Cardiac fibroblast (primary cell): ENCODE results near the gene PLS1.
"Not testable (repeated sequence)": the region's sequence is repeated elsewhere in the genome, so short reads cannot be mapped to it uniquely, and the experiment has no call there.

Experiments
- DNase-seq, 2 donors: peaks; one replicate each; pipeline versions ENCODE4 v3.0.0 to v3.0.0-alpha.2; 2010; ENCODE audit warnings: low read depth in 2 of 2
- H3K4me3 ChIP-seq, 2 donors: replicated peaks in 1 of 2; 1 replicate in 1 of 2; 2 replicates in 1 of 2; pipeline ENCODE4 v1.5.1; 2011; ENCODE audit warnings: low read depth in 2 of 2, low read length in 2 of 2, mild to moderate bottlenecking in 2 of 2, moderate library complexity in 1 of 2
- TF ChIP-seq, protein P1 (sequence below): IDR thresholded peaks from one replicate; pipeline ENCODE4 v1.5.1; 2011; ENCODE audit warnings: low read depth, mild to moderate bottlenecking, low read length, inconsistent platforms

PLS1 gene

GRCh38 chr3:142580061-142580423 lies 16.2 kb upstream of the PLS1 start:
- no peak for DNase-seq

DNA sequence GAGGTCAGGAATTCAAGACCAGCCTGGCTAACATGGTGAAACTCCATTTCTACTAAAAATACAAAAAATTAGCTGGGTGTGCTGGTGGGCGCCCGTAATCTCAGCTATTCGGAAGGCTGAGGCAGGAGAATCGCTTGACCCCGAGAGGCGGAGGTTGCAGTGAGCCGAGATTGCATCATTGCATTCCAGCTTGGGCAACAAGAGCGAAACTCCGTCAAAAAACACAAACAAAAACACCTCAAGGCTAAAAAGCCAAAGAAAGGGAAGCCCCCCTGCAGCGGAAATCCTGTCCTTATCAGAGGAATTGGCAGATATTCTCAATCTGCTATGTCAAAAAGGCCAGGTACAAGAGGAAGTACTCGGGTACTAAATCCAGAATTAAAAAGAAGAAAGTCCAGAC lies 15.1 kb upstream of the PLS1 start:
- DNase-seq, H3K4me3 ChIP-seq: not testable (repeated sequence)

More at GRCh38 chr3:142580061-142580423, 16.2 kb upstream of the PLS1 start:
- TF ChIP-seq, protein P1, sequence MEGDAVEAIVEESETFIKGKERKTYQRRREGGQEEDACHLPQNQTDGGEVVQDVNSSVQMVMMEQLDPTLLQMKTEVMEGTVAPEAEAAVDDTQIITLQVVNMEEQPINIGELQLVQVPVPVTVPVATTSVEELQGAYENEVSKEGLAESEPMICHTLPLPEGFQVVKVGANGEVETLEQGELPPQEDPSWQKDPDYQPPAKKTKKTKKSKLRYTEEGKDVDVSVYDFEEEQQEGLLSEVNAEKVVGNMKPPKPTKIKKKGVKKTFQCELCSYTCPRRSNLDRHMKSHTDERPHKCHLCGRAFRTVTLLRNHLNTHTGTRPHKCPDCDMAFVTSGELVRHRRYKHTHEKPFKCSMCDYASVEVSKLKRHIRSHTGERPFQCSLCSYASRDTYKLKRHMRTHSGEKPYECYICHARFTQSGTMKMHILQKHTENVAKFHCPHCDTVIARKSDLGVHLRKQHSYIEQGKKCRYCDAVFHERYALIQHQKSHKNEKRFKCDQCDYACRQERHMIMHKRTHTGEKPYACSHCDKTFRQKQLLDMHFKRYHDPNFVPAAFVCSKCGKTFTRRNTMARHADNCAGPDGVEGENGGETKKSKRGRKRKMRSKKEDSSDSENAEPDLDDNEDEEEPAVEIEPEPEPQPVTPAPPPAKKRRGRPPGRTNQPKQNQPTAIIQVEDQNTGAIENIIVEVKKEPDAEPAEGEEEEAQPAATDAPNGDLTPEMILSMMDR = no peak
- H3K4me3 ChIP-seq = no peak overlapping the region

DNA sequence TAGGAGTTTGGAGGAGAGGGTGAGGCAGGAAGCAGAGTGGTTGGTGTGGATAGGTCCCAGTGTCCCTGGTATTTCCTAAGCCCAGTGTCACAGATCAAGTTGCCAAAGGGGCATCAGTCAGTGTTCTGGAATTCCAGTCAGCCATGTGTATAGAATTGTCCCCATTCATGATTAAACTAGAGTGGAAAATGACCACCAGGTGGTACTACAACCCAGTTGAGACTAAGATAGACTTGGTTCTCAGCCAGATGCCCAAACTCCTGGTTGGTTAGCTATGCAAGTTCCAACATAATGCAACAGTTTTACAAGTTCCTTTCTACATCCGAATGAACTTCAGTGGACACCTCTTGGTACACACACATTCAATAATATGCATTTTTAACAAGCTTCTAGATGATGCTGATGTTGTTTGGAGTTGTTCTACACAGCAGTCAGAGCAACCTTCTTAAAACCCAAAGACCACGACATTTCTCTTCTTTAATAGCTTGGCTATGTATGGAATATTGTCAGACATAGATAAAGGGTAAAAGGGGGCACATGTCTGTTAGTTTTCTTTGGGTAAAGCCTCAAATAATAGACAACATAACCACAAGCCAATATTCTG lies 9.3 kb upstream of the PLS1 start:
- TF ChIP-seq, protein P1 = peak; percentile 55
- no peak overlapping the region for H3K4me3 ChIP-seq
- DNase-seq = peak; percentile 85 to 89

- TF ChIP-seq, protein P1 = no peak
- DNase-seq = no peak
- H3K4me3 ChIP-seq = no peak overlapping the region
Observed at GRCh38 chr3:142588703-142589102, 7.5 kb upstream of the PLS1 start.

DNA sequence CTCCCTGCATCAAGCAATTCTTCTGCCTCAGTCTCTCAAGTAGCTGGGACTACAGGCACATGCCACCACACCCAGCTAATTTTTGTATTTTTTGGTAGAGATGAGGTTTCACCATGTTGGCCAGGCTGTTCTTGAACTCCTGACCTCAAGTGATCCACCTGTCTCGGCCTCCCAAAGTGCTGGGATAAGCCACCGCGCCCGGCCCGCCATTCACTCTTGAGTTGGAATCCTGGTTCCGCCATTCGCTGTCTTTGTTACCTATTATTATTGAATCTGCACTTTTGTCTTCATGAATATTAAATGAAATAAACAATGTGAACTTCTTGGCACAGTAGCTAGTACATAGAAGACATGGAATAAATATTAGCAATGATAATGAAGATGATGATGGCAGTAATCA lies 3.9 kb upstream of the PLS1 start:
- not testable (repeated sequence) for H3K4me3 ChIP-seq, DNase-seq

- TF ChIP-seq, protein P1 = no peak
- no peak for DNase-seq
- no peak overlapping the region for H3K4me3 ChIP-seq
Observed at GRCh38 chr3:142595141-142595540, 1.1 kb upstream of the PLS1 start.

DNA sequence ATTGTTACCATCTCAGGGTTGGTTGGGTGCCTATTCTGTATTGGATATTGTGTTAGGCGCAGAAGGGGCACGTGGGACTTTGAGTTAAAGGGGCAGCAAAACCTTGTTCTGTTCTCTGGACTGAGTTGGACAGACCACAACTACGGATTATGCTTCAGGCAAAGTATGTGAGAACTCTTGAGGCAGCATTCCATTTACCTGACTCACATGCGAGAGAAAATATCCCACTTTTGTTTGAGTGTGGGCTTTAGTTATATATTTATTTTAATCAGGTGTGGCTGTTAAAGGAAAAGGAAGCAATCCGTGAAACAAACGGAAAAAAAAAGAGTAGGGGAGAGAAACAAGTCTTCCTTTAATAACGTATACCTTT lies 627 bp upstream of the PLS1 start:
- TF ChIP-seq, protein P1 = no peak
- H3K4me3 ChIP-seq = peak overlapping the region; percentile 74 to 80
- peak; percentile 75 to 87 for DNase-seq

DNA sequence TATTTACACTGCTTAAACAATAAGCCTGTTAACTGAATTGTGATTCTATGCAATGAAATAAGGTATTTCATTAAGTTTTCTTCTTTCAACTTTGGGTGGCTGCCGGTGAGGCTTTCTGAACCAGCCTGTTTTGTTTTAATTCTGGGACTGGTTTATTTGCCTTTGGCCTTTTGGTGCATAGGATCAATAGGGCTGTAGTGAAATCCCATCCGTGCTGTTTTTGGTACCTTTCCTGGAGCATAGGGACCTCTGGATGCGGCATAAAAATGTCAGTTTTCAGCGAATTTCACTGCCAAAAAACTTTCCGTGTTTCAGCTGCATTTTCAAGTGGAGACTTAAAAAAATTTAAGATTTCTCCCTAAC lies 514 bp downstream of the PLS1 start:
- no peak for DNase-seq
- H3K4me3 ChIP-seq = peak overlapping the region; percentile 74 to 80
- TF ChIP-seq, protein P1 = no peak
